GM12878 (cell line): ENCODE measurements around the gene ATXN7L1. TPM values are rescaled to one million over a fixed set of nuclear protein-coding genes. Genes with fewer than 3 reads are reported as not detected.

Source experiments
- ATAC-seq: fragments of 200-7000 bp; cut with Tn5 transposase; 3 replicates; pipeline ENCODE4 v1.9.1; 2020; ENCODE audit warnings: mild to moderate bottlenecking, moderate library complexity
- BruUV-seq: library from RNA; stranded (reverse); fragments of 400-500 nt; replicated peaks from 2 replicates; lab custom pipeline; 2021; lab: Mats Ljungman, UMichigan
- CTCF ChIA-PET: fragments of 300-600 bp; sonication (Branson Sonifier 250); formaldehyde crosslinking; extraction: SDS; loops from one replicate; lab custom pipeline; 2021; ENCODE audit warnings: inconsistent platforms; lab: Yijun Ruan, JAX
- POLR2A ChIA-PET: fragments of 350-600 bp; formaldehyde crosslinking; extraction: SDS; loops from one replicate; lab custom pipeline; 2021; ENCODE audit warnings: inconsistent platforms; lab: Charles Lee
- RAD21 ChIA-PET: fragments of 300-600 bp; sonication (Branson Sonifier 250); formaldehyde crosslinking; loops from one replicate; lab custom pipeline; 2023; ENCODE audit warnings: antibody characterized with exemption; ENCODE audit not compliant: unreplicated experiment; lab: Charles Lee
- SMC1A ChIA-PET: fragments of 300-600 bp; sonication (Branson Sonifier 250); formaldehyde crosslinking; loops from one replicate; lab custom pipeline; 2023; ENCODE audit not compliant: unreplicated experiment, uncharacterized antibody; lab: Charles Lee
- DNase-seq: peaks from one replicate; pipeline ENCODE4 v3.0.0-alpha.2; 2011; ENCODE audit warnings: low read depth, low spot score
- FAIRE-seq: peaks from 3 replicates; lab custom pipeline; 2011; peaks lifted over from hg19 to GRCh38; lab: Jason Lieb, UNC
- H2AFZ ChIP-seq: 2 replicates; pipeline ENCODE4 v1.6.0; 2011; ENCODE audit warnings: low read depth, low read length, control low read depth; ENCODE audit not compliant: control insufficient read depth
- H3K27ac ChIP-seq: 2 replicates; pipeline ENCODE4 v1.5.1; 2011; ENCODE audit warnings: control low read depth; ENCODE audit not compliant: control insufficient read depth, insufficient read depth
- H3K27me3 ChIP-seq, 2 experiments: replicated peaks in 1 of 2; 2 replicates each; pipeline versions ENCODE4 v1.6.0 to v1.6.1; 2011; ENCODE audit warnings: low read length in 1 of 2; ENCODE audit not compliant: control insufficient read depth in 2 of 2, insufficient read depth in 2 of 2
- H3K36me3 ChIP-seq, 2 experiments: 2 replicates each; pipeline ENCODE4 v1.5.1; 2011; ENCODE audit warnings: low read length in 1 of 2; ENCODE audit not compliant: control insufficient read depth in 2 of 2, insufficient read depth in 2 of 2
- H3K4me1 ChIP-seq: 2 replicates; pipeline ENCODE4 v1.6.1; 2011; ENCODE audit warnings: mild to moderate bottlenecking, low read length, moderate library complexity, mixed read lengths; ENCODE audit not compliant: control insufficient read depth, insufficient read depth
- H3K4me2 ChIP-seq: 2 replicates; pipeline ENCODE4 v1.6.0; 2011; ENCODE audit warnings: control low read depth; ENCODE audit not compliant: control insufficient read depth, insufficient read depth
- H3K4me3 ChIP-seq: fragments of 200-600 bp; sonication (generic); 2 replicates; pipeline ENCODE4 v1.5.1; 2016
- H3K79me2 ChIP-seq: 2 replicates; pipeline ENCODE4 v1.6.0; 2011; ENCODE audit warnings: low read length; ENCODE audit not compliant: control insufficient read depth, insufficient read depth
- H3K9ac ChIP-seq: 2 replicates; pipeline ENCODE4 v1.8.0; 2011; ENCODE audit warnings: low read length, control low read depth, mixed read lengths; ENCODE audit not compliant: control insufficient read depth, insufficient read depth
- H3K9me3 ChIP-seq: replicated peaks from 3 replicates; pipeline ENCODE4 v1.5.1; 2011; ENCODE audit warnings: mild to moderate bottlenecking, low read length; ENCODE audit not compliant: control insufficient read depth, insufficient read depth
- H4K20me1 ChIP-seq: 2 replicates; pipeline ENCODE4 v1.6.0; 2011; ENCODE audit not compliant: control insufficient read depth, insufficient read depth
- ATF3 ChIP-seq: IDR thresholded peaks from 2 replicates; pipeline ENCODE4 v1.6.1; 2011; ENCODE audit warnings: low read depth, mild to moderate bottlenecking, low read length, moderate library complexity, borderline replicate concordance; ENCODE audit errors: extremely low read depth
- GABPA ChIP-seq: IDR thresholded peaks from 2 replicates; pipeline ENCODE4 v1.6.1; 2014; ENCODE audit warnings: antibody characterized with exemption, low read depth, mild to moderate bottlenecking, inconsistent platforms
- MAX ChIP-seq: IDR thresholded peaks from 2 replicates; pipeline ENCODE4 v1.6.1; 2012; ENCODE audit warnings: low read depth, low read length, improper control_type of control experiment
- NFYA ChIP-seq: IDR thresholded peaks from 2 replicates; pipeline ENCODE4 v1.6.1; 2011; ENCODE audit warnings: low read depth, mild to moderate bottlenecking, low read length, improper control_type of control experiment, borderline replicate concordance
- REST ChIP-seq: IDR thresholded peaks from 2 replicates; pipeline ENCODE4 v1.6.1; 2012; ENCODE audit warnings: mild to moderate bottlenecking, low read depth, low read length
- WGBS: methylation state at CpG from one replicate; pipeline ENCODE4 v1.1.6; 2016; ENCODE audit warnings: low lambda C conversion rate; ENCODE audit not compliant: insufficient replicate concordance, insufficient coverage; ENCODE audit errors: missing lambda C conversion rate; 5-methylcytosine and 5-hydroxymethylcytosine counted together
- in situ Hi-C: fragments of 300-500 bp; cut with MboI; formaldehyde crosslinking; loops from 9 replicates; pipeline ENCODE4 v1.14.3; 2018; ENCODE audit warnings: mixed read lengths
- intact Hi-C: fragments of 100-400 bp; cut with micrococcal nuclease; formaldehyde crosslinking; loops from one replicate; pipeline ENCODE4 v1.14.2; 2022; ENCODE audit not compliant: unreplicated experiment
- polyA plus RNA-seq, 11 experiments: library from polyadenylated mRNA; depleted of rRNA in 4 of 11; unstranded in 6 of 11; stranded (reverse) in 5 of 11; fragments of >200 nt; fragmentation: Nextera tagmentation in 4 of 11; fragmentation: Illumina TruSeq in 1 of 11; extraction: Ambion mirVana in 4 of 11; extraction: Trizol in 1 of 11; gene quantifications; 1 replicate in 1 of 11; 2 replicates in 10 of 11; pipeline versions ENCODE4 v1.2.1 to v1.2.3, GENCODE V29; 2011 to 2016; ENCODE audit warnings: inconsistent platforms in 2 of 11, missing spikeins in 2 of 11, low read depth in 1 of 11
- total RNA-seq, 4 experiments: library from RNA; depleted of rRNA in 3 of 4; stranded (reverse); fragments of >200 nt in 3 of 4; fragmentation: Illumina TruSeq in 1 of 4; extraction: Trizol in 1 of 4; gene quantifications; 2 replicates each; pipeline versions ENCODE4 v1.2.1 to v1.2.3, GENCODE V29; 2013 to 2021

The ATXN7L1 gene
- total and polyA plus RNA-seq, 10 of the 15 experiments (the other 5 are each of a cell fraction or from before 2014, with no cell fraction given), result 0.40 to 2.9 (median 1.2) TPM

GRCh38 chr7:105664816-105665525, 211.4 kb downstream of the ATXN7L1 start:
- H4K20me1 ChIP-seq, result no peaks in the 10 kb centered on the region
- ChIA-PET RAD21 (no interaction called here), POLR2A (no interaction called here), CTCF (no interaction called here), SMC1A (no interaction called here)
- BruUV-seq, result no TSS peak
- 75% methylated on average over 8 of the region's 8 CpGs for WGBS
- FAIRE-seq (no peak), ATAC-seq (no peak), DNase-seq (no peak)
- H3K27ac ChIP-seq, result no peak overlapping the region
- no peaks in the 10 kb centered on the region for H3K36me3 ChIP-seq
- H3K79me2 ChIP-seq, result no peaks in the 10 kb centered on the region
- H3K4me2 ChIP-seq, result no peak overlapping the region
- in situ Hi-C loops (no loop called here), intact Hi-C loops (no loop called here)
- H3K9me3 ChIP-seq, result no peaks in the 10 kb centered on the region
- H3K27me3 ChIP-seq, result no peaks in the 10 kb centered on the region; a peak in 1 of 4 replicates
- no peaks in the 10 kb centered on the region for H3K4me1 ChIP-seq
- no peak overlapping the region for H3K9ac ChIP-seq
- TF ChIP-seq ATF3, result no peak
- TF ChIP-seq REST, result no peak
- no peak for TF ChIP-seq NFYA
- no peak for TF ChIP-seq MAX
- TF ChIP-seq GABPA, result no peak
- no peak overlapping the region for H2AFZ ChIP-seq
- no peak overlapping the region for H3K4me3 ChIP-seq
